DND-41 (cell line): ENCODE results near the gene TAAR6.

Experiments
- CTCF ChIP-seq: IDR thresholded peaks from 2 replicates; pipeline ENCODE4 v1.5.1; 2012; ENCODE audit warnings: borderline replicate concordance, low read length, moderate library complexity, mild to moderate bottlenecking; ENCODE audit not compliant: poor library complexity, severe bottlenecking; ENCODE audit errors: extremely low read depth
- EZH2 ChIP-seq: IDR thresholded peaks from 3 replicates; pipeline ENCODE4 v1.6.1; 2012; ENCODE audit warnings: borderline replicate concordance, low read depth, mild to moderate bottlenecking, moderate library complexity, low read length, inconsistent platforms; ENCODE audit not compliant: severe bottlenecking

GRCh38 chr6:132571774-132572173, 1.7 kb downstream of the TAAR6 start:
- no peak for TF ChIP-seq CTCF
- TF ChIP-seq EZH2: no peak
